ENCODE results near the gene NOCT. TPM values are rescaled to one million over a fixed set of nuclear protein-coding genes. Genes with fewer than 3 reads are reported as not detected.
"Not testable (repeated sequence)": the region's sequence is repeated elsewhere in the genome, so short reads cannot be mapped to it uniquely, and the experiment has no call there.

Gene NOCT
- total and polyA plus RNA-seq, 7 donors, result 3.9 to 21.8 (median 11.4) TPM

GRCh38 chr4:139007640-139008039 is 7.9 kb upstream of the NOCT start:
- Histone ChIP-seq H3K27me3 (ENCODE audit: insufficient read depth in 3 of 3, low read length in 2 of 3) (peaks cover 0 to 1% (median 0%) of the 10 kb centered on the region in 3 donors), H3K4me1 (no peaks in the 10 kb centered on the region), H3K27ac (no peak overlapping the region), H3K4me3 (no peak overlapping the region), H3K36me3 (ENCODE audit: insufficient read depth in 1 of 2, low read depth in 1 of 2) (no peaks in the 10 kb centered on the region), H3K9me3 (peaks cover 6% of the 10 kb centered on the region)
- no peak for ATAC-seq
- WGBS, 3 donors, result 72 to 88% (median 84%) methylated on average over 2 of the region's 2 CpGs
- intact Hi-C loops (cut with DNase I), result no loop called here
- no peak for DNase-seq
- TF ChIP-seq, protein P1, sequence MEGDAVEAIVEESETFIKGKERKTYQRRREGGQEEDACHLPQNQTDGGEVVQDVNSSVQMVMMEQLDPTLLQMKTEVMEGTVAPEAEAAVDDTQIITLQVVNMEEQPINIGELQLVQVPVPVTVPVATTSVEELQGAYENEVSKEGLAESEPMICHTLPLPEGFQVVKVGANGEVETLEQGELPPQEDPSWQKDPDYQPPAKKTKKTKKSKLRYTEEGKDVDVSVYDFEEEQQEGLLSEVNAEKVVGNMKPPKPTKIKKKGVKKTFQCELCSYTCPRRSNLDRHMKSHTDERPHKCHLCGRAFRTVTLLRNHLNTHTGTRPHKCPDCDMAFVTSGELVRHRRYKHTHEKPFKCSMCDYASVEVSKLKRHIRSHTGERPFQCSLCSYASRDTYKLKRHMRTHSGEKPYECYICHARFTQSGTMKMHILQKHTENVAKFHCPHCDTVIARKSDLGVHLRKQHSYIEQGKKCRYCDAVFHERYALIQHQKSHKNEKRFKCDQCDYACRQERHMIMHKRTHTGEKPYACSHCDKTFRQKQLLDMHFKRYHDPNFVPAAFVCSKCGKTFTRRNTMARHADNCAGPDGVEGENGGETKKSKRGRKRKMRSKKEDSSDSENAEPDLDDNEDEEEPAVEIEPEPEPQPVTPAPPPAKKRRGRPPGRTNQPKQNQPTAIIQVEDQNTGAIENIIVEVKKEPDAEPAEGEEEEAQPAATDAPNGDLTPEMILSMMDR (IDR thresholded peaks at IDR 0.05), result no peak

GRCh38 chr4:139008278-139008677 is 7.3 kb upstream of the NOCT start:
- H3K4me1 ChIP-seq; DNase-seq; H3K4me3 ChIP-seq; H3K27ac ChIP-seq; H3K27me3 ChIP-seq (ENCODE audit: insufficient read depth in 3 of 3, low read length in 2 of 3); intact Hi-C loops (cut with DNase I); H3K36me3 ChIP-seq (ENCODE audit: insufficient read depth in 1 of 2, low read depth in 1 of 2); ATAC-seq; H3K9me3 ChIP-seq: not testable (repeated sequence)
- whole genome bisulfite sequencing, 3 donors, result 94 to 99% (median 98%) methylated on average over 7 of the region's 7 CpGs

DNA sequence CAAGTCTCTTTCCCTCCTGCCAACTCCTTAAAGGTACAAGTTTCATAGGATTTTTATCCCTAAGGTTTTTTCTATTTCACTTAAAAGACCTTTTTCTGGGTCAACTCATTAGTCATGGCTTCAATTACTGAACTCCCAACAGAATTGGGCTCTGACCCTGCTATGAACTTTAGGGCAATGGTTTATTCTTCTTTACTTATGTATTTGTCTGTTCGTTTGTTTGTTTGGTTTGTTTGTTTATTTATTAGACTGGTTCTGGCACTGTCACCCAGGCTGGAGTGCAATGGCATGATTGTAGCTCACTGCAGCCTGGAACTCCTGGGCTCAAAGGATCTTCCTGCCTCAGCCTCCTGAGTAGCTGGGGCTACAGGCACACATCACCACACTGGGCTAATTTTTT is 5.9 kb upstream of the NOCT start:
- 23 to 50% (median 33%) methylated on average over 1 of the region's 1 CpG for WGBS, 3 donors
- Histone ChIP-seq H3K27ac (no peak overlapping the region), H3K4me1 (peaks cover 9% of the 10 kb centered on the region), H3K27me3 (ENCODE audit: insufficient read depth in 3 of 3, low read length in 2 of 3) (peaks cover 0 to 1% (median 0%) of the 10 kb centered on the region in 3 donors), H3K9me3 (peaks cover 6% of the 10 kb centered on the region), H3K4me3 (no peak overlapping the region), H3K36me3 (ENCODE audit: insufficient read depth in 1 of 2, low read depth in 1 of 2) (no peaks in the 10 kb centered on the region)
- intact Hi-C loops (cut with DNase I), result no loop called here
- TF ChIP-seq, protein P1 (IDR thresholded peaks at IDR 0.05), result no peak
- no peak for DNase-seq
- no peak for ATAC-seq

DNA sequence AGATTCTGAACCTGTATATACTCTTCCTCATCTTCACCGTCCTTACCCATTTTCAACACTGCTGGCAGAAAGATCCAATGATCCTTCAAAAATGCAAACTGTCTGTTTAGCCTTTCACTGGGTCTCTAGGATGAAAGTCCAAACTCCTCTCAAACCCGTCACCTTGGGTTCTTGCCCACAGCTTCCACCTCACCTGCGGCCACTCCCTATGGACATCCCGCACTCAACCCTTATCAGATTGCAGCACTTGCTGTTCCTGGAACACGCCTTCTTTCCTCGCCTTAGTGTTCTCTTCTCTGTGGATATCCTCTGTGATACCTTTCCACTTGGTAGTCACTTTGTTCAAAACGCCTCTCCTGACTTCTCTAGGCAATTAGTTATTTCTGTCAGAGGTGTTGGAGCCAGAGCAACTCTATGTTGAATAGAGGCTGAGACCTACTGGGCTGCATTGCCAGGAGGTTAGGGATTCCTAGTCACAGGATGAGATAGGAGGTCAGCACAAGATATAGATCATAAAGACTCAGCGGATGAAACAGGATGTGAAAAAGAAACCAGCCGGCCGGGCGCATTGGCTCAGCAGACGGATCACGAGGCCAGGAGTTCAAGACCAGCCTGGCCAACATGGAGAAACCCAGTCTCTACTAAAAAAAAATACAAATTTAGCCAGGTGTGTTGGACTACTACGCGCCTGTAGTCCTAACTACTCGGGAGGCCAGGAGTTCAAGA is 4.2 kb upstream of the NOCT start:
- Histone ChIP-seq H3K27me3 (ENCODE audit: insufficient read depth in 3 of 3, low read length in 2 of 3) (peaks cover 0 to 1% (median 0%) of the 10 kb centered on the region in 3 donors), H3K27ac (no peak overlapping the region), H3K36me3 (ENCODE audit: insufficient read depth in 1 of 2, low read depth in 1 of 2) (no peaks in the 10 kb centered on the region), H3K4me1 (peaks cover 15% of the 10 kb centered on the region), H3K4me3 (no peak overlapping the region), H3K9me3 (peaks cover 6% of the 10 kb centered on the region)
- DNase-seq (no peak), ATAC-seq (no peak)
- WGBS, 3 donors, result 88 to 91% (median 89%) methylated on average over 16 of the region's 16 CpGs
- TF ChIP-seq, protein P1 (IDR thresholded peaks at IDR 0.05), result no peak
- intact Hi-C loops (cut with DNase I), result no loop called here

DNA sequence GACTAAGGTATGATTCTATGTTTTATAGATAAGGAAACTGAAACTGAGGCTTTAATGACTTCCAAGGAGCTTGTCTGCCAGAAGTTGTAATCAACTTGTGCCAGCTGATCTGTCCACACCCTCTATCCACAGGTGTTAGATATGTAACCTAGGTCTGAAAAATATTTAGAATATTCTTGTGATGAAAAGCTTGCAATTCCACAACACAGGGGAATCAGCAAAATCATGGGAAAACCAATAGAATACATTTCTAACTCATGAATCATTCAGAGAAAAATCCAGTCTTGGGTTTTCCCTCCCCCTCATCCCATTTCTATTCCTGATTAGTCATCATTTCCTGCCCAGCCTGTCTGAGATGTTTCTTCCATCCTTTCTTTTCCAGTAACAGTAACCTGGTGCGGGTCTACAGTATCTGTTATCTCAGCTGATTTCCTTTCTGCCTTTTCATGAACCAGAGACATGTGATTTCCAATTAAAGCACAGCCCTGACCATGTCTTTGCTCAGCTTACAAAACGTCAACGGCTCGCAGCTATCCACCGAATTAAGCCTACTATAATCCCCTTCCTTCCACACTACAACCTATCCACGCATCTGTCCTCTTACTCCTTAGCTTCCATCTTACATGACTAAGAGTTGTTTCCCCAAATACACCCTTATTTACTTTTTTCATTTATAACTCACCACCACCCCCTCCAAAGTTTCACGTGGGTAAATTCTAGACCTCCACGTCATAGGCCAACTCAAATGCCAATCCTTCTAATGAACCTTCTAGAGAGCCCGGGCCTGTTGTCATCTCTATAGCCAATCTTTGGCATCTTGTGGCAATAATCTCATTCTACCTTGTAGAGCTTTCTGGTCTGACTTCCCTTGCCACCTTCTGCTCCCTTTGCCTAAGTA is 961 bp upstream of the NOCT start:
- peak; percentile 38 to 56 (median 47) for ATAC-seq
- Histone ChIP-seq H3K27ac (peak overlapping the region; percentile 92), H3K27me3 (ENCODE audit: insufficient read depth in 3 of 3, low read length in 2 of 3) (peaks cover 0 to 1% (median 0%) of the 10 kb centered on the region in 3 donors), H3K4me1 (peaks cover 34% of the 10 kb centered on the region), H3K36me3 (ENCODE audit: insufficient read depth in 1 of 2, low read depth in 1 of 2) (no peaks in the 10 kb centered on the region), H3K4me3 (peak overlapping the region; percentile 77), H3K9me3 (no peaks in the 10 kb centered on the region)
- TF ChIP-seq, protein P1 (IDR thresholded peaks at IDR 0.05), result no peak
- intact Hi-C loops (cut with DNase I), result no loop called here
- 7 to 16% (median 8%) methylated on average over 9 of the region's 9 CpGs for WGBS, 3 donors
- DNase-seq, result no peak
